ENCODE results near the gene TMEM9B. TPM values are rescaled to one million over a fixed set of nuclear protein-coding genes. Genes with fewer than 3 reads are reported as not detected.

The TMEM9B gene
- total RNA-seq, 1 donor from 2014 or later = 19.4 TPM

DNA sequence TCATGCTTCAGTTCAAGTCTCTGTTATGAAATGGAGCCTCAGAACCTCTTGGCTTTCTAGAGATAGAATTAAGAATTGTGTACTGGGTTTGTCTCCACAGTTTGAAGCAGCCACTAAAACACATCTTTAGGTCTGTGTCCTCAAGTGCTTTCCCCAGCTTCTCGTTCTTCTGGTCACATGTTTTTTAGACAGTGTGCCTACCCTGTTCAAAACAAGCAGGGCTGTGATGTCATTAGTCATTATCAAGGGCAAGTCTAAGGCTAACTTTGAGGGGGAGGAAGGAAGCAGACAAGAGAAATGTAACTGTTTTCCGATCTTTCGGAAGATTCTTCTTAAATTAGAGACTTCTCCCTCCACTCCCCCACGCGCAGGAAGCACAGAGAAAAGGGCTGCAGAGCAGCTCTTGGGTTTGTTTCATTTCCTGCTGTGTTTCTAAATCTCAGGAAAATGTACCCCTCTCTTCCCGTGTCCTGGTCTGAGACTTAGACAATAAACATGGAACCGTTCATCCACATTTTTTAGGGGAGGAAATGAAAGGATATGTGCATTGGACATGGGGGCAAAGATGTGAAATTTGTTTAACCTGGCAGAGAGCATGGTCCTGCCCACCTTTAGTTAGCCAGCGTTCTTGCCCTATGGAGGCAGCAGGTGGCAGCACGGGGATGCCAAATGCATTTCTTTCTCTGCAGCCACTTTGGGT lies 50.1 kb downstream of the TMEM9B start:
- TF ChIP-seq, protein P1, sequence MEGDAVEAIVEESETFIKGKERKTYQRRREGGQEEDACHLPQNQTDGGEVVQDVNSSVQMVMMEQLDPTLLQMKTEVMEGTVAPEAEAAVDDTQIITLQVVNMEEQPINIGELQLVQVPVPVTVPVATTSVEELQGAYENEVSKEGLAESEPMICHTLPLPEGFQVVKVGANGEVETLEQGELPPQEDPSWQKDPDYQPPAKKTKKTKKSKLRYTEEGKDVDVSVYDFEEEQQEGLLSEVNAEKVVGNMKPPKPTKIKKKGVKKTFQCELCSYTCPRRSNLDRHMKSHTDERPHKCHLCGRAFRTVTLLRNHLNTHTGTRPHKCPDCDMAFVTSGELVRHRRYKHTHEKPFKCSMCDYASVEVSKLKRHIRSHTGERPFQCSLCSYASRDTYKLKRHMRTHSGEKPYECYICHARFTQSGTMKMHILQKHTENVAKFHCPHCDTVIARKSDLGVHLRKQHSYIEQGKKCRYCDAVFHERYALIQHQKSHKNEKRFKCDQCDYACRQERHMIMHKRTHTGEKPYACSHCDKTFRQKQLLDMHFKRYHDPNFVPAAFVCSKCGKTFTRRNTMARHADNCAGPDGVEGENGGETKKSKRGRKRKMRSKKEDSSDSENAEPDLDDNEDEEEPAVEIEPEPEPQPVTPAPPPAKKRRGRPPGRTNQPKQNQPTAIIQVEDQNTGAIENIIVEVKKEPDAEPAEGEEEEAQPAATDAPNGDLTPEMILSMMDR (IDR thresholded peaks at IDR 0.05; ENCODE audit: unreplicated experiment) = no peak
- H3K9me3 Mint-ChIP-seq = no peaks in the 10 kb centered on the region
- peak in 1 of 2 experiments; percentile 50 for DNase-seq (ENCODE audit: low spot score in 2 of 2, unreplicated experiment in 2 of 2)
- peaks cover 5% of the 10 kb centered on the region for H3K36me3 Mint-ChIP-seq
- peak overlapping the region; percentile 82 for H3K27ac Mint-ChIP-seq
- no peaks in the 10 kb centered on the region for H3K27me3 Mint-ChIP-seq (ENCODE audit: low read depth)
- H3K4me3 Mint-ChIP-seq = peak overlapping the region; percentile 18
- peaks cover 64% of the 10 kb centered on the region for H3K4me1 Mint-ChIP-seq

DNA sequence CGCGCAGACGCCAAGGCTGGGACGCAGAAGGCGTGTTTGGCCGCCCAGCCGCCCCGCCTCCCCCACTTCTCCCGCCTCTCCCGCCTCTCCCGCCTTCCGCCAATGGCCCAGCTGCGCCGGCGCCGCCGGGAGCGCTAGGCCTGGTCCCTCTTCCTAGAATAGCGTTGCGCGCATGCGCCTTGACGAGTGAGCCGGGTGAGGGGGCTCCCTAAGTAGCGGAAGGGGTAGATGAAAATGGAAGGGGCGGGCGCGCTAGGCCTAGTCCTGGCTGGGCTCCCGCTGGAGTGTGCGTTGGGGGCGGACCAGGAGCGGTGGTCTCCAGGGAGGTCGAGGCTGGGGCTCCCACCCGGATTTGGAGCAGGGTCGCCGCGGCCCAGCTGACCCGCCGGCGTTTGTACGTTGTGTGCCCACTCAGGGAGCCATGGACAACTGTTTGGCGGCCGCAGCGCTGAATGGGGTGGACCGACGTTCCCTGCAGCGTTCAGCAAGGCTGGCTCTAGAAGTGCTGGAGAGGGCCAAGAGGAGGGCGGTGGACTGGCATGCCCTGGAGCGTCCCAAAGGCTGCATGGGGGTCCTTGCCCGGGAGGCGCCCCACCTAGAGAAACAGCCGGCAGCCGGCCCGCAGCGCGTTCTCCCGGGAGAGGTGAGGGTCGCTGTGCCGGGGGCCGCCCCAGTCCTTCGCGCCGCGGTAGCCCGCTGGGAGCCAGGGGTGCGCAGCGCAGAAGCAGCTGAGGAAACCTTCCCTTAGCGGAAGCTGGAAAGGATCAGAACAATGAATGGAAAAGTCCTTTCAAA lies 53.0 kb downstream of the TMEM9B start, which contains the start of gene AKIP1:
AKIP1 (plus strand) TSS at position 161 of the 795 bp plus-strand sequence; CDS start at position 422, 261 bp downstream.
- Mint-ChIP-seq H3K27ac (peak within 1 kb of the TSS; percentile 93), H3K4me1 (peaks cover 46% of the 10 kb centered on the region), H3K9me3 (peaks cover 3% of the 10 kb centered on the region), H3K4me3 (peak within 1 kb of the TSS; percentile 91), H3K27me3 (ENCODE audit: low read depth) (no peaks in the 10 kb centered on the region), H3K36me3 (peaks cover 7% of the 10 kb centered on the region)
- TF ChIP-seq, protein P1 (IDR thresholded peaks at IDR 0.05; ENCODE audit: unreplicated experiment) = no peak
- DNase-seq (ENCODE audit: low spot score in 2 of 2, unreplicated experiment in 2 of 2) = peak; percentile 98

DNA sequence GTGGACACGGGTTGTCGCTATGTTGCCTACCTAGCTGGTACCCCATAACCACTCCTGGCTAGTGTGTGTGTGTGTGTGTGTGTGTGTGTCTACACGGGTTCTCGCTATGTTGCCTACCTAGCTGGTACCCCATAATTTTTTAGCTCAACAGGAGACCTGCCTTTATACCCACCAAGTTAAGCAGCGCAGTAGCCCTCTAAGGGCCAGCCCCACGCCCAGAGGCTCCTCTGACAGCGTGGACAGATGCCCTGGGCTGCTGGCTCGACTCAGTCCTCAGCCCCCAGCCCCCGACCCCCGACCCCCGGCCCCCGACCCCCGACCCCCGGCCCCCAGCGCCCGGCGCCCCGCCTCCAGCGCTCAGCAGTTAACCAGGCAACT lies 53.6 kb downstream of the TMEM9B start:
- TF ChIP-seq, protein P1 (IDR thresholded peaks at IDR 0.05; ENCODE audit: unreplicated experiment) = no peak
- DNase-seq (ENCODE audit: low spot score in 2 of 2, unreplicated experiment in 2 of 2) = no peak
- H3K9me3 Mint-ChIP-seq = peaks cover 4% of the 10 kb centered on the region
- peaks cover 7% of the 10 kb centered on the region for H3K36me3 Mint-ChIP-seq
- peaks cover 45% of the 10 kb centered on the region for H3K4me1 Mint-ChIP-seq
- peak overlapping the region; percentile 91 for H3K4me3 Mint-ChIP-seq
- no peak overlapping the region for H3K27ac Mint-ChIP-seq
- no peaks in the 10 kb centered on the region for H3K27me3 Mint-ChIP-seq (ENCODE audit: low read depth)

DNA sequence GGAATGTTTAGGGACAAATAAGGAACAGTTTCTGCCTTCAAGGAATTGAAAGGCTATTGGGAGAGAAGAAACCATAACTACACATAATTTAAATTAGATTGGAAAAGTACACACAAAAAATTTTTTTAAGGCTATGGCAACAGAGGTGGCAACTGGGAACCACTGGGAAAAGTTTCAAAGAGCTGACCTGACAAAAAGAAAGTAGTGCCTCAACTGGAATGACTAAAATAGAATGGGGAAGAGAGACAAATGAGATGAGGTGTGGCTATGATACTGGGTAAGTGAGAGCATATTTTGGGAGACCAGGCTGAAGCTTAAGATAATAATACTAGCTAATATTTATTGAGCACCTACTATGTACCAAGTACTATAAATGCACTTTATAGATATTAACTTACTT lies 56.1 kb downstream of the TMEM9B start:
- no peak overlapping the region for H3K4me3 Mint-ChIP-seq
- no peak for DNase-seq (ENCODE audit: low spot score in 2 of 2, unreplicated experiment in 2 of 2)
- no peak overlapping the region for H3K27ac Mint-ChIP-seq
- H3K27me3 Mint-ChIP-seq (ENCODE audit: low read depth) = no peaks in the 10 kb centered on the region
- TF ChIP-seq, protein P1 (IDR thresholded peaks at IDR 0.05; ENCODE audit: unreplicated experiment) = no peak
- H3K4me1 Mint-ChIP-seq = peaks cover 26% of the 10 kb centered on the region
- peaks cover 3% of the 10 kb centered on the region for H3K36me3 Mint-ChIP-seq
- H3K9me3 Mint-ChIP-seq = peaks cover 10% of the 10 kb centered on the region

DNA sequence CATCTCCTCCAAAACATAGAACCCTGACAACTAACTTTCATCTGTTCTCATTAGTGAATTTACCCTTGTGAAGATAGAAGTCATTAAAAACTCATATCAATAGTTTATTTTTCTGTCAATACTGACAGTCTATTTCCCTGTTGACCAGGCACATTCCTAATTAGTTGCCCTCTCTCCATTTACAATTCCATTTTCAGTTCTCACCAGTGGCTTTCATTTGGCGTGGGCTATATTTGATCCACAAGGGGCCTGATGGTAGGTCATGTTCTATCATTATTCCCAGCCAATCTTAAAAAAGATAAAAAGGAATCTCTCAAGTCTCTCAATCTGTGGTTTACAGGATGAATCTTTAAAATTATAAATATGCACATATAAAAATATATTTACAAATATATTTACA lies 57.1 kb downstream of the TMEM9B start:
- peaks cover 22% of the 10 kb centered on the region for H3K4me1 Mint-ChIP-seq
- no peaks in the 10 kb centered on the region for H3K27me3 Mint-ChIP-seq (ENCODE audit: low read depth)
- peaks cover 15% of the 10 kb centered on the region for H3K9me3 Mint-ChIP-seq
- TF ChIP-seq, protein P1 (IDR thresholded peaks at IDR 0.05; ENCODE audit: unreplicated experiment) = no peak
- H3K36me3 Mint-ChIP-seq = peaks cover 8% of the 10 kb centered on the region
- no peak for DNase-seq (ENCODE audit: low spot score in 2 of 2, unreplicated experiment in 2 of 2)
- peak overlapping the region; percentile 10 for H3K27ac Mint-ChIP-seq
- H3K4me3 Mint-ChIP-seq = no peak overlapping the region
